GM19324 (cell line): ENCODE results near the gene DPT.

ENCODE experiments used
- ATAC-seq: cut with Tn5 transposase; IDR thresholded peaks from one replicate; pipeline ENCODE4 v1.9.1; 2021; ENCODE audit warnings: mild to moderate bottlenecking, moderate library complexity; ENCODE audit not compliant: unreplicated experiment, low FRiP score

Gene DPT

DNA sequence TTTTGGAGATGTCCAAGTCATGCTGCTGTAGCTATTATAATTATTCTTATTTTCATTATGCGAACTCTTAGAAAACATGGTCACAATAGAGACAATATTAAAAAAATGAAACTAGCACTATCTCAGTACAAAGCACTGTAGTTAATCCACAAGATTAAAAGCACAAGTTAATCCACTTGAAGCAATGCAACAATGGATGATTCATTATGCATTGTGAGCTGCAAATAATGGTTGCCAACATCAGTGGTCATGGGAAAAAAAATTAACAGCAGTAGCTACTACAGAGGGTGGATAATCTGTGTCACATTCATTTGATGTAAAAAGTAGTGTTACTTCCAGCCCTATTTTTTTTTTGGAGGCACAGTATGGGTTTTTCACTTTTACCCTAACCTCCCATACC, 56.7 kb downstream of the DPT start:
- ATAC-seq = no peak

DNA sequence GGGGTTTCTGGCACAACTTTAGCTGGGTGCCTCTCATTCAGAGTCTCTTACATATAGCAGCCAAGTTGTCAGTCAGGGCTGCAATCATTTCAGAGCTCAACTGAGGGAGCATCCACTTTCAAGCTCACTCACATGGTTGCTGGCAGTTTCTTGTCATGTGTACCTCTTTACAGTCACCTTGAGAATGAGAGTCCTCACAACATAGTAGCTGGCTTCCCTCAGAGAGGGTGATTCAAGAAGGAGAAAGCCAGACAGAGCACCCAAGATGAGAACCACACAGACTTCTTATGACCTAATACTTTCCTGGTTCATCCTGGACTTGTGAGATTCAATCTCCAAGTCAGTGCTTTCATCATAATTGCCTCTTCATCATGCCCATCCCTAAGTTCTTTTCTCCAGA, 57.2 kb downstream of the DPT start:
- ATAC-seq = no peak

DNA sequence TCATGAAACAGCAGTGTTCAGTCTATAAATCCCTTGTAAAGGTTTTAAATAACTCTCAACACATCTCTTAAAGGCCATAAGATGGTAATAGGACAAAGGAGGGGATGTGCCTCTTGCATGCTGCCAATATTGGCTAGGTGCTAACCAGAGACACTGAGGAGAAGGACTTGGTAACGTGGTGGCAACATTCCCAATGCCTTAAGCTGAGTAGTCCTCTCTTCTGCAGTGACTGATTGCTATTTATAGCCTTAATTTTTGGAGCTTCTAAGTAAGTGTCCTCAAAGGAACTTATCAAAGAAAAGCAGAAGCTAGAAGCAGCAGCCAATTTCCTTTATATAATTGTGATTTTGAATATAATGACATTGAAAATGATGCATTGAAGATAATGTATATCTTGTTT, 63.0 kb downstream of the DPT start:
- ATAC-seq = no peak

DNA sequence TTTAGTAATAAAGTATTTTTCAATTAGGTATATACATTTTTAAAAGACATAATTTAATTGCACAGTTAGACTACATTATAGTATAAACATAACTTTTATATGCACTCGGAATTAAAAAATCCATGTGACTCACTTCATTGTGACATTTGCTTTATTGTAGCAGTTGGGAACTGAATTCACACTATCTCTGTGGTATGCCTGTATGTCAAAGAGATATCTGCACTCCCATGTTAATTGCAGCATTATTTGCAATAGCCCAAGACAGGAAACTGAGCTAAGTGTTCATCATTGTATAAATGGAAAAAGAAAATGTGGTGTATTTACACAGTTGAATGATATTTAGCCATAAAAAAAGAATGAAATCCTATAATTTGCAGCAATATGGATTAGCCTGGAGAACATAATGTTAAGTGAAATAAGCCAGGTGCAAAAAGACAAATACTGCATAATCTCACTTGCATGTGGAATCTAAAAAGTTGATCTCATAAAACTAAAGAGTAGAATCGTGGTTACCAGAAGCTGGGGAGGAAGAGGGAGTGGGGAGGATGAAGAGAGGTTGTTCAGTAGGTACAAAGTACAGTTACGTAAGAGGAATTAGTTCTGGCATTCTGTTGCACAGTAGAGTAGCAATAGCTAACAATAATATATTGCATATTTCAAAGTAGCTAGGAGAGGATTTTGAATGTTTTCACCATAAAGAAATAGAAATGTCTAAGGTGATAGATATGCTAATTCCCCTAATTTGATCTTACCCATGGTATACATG, 64.8 kb downstream of the DPT start:
- ATAC-seq = no peak

DNA sequence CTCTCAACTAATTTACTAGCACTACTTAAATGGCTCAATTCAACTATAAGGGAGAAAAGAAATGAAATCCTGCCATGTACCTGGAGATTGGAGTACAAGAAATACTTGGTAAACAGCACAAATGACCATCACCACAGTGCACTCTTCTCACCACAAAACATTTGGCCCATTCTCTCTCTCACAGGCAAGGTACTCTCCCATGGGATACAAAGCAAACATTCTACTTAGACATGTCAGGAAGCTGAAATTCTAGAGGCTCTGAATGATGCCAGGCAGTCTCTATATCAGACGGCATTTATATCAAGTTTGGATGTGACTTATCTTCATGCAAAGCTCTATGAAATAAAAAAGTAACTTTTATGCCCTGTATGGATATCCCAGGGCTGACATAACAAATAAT, 72.5 kb downstream of the DPT start:
- ATAC-seq = no peak

DNA sequence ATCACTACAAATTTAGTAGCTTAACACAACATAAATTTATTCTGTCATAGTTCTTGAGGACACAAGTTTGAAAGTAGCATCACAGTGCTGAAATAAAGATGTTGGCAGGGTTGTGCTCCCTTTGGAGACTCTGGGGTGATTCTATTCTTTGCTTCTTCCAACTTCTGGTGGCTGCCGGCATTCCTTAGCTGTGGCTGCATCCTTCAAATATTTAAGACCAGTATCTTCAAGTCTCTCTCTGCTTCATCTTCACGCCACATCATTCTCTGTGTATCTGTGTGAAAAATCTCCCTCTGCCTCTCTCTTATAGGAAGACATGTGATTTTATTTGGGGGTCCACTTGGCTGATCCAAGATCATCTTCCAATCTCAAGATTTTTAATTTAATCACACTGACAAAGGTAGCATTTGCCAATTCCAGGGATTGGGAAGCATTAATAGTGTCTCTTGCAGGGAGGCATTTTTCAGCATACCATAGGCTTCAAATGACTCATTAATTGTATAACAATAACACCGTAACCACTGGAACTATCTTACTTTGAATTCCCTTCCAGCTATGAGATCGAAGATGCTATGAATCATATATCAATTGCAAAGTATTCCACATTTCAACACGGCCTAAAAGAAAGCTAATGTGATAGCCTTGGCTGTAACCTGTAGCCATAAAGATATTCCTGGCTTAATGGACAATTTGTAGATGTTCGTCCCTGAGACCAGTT, 74.6 kb downstream of the DPT start:
- no peak for ATAC-seq

DNA sequence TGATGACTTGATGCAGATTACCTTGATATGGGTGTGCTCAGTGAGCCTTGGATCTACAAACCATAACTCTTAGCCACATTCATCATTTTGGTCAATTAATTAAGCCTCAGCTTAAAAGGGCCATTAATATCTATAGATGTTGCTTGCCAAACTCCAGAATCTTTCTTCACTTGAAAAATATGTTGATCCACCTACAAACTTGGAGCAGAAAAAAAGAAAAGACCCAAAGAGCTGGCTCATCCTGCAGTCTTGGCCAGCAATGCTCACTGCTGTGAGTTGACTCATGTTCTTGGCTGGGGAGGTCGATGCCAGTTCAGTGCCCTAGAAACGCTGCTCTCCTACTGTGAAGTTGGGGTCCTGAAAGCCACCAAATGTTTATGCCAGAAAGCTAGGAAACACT, 75.4 kb downstream of the DPT start:
- no peak for ATAC-seq

DNA sequence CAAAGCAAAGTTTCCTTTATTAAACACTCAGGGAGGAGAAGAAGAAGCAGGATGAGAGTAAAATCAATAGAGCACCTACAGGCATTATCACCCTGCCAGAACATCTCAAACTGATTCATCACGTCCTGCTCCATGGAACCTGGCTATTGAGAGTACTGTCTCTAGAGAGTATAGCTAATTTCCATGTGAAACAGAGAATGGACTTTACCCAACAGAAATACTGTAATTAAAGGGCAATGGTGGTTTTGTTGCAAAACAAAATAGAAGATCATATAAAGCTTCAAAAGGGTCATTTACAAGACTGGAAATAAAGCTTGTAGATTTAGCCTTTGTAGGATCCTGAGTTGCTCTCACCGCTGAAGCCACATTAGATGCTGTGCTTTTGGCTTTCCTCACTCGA, 83.3 kb downstream of the DPT start:
- no peak for ATAC-seq
